GM23338 (cell line): Measurements from ENCODE around the gene CD46. TPM values are rescaled to one million over a fixed set of nuclear protein-coding genes. Genes with fewer than 3 reads are reported as not detected.
A peak's percentile ranks its signal among the peaks of the same experiment; 100 is the strongest.

ENCODE experiments used
- ATAC-seq: fragments of 200-7000 bp; cut with Tn5 transposase; 3 replicates; pipeline ENCODE4 v1.9.1; 2020
- DNase-seq: peaks from one replicate; pipeline ENCODE4 v3.0.0-alpha.2; 2015; ENCODE audit warnings: low spot score
- H2AFZ ChIP-seq: fragments of 200-600 bp; sonication (generic); 2 replicates; pipeline ENCODE4 v1.8.0; 2016; ENCODE audit warnings: antibody characterized with exemption, mild to moderate bottlenecking, moderate library complexity
- H3F3A ChIP-seq: fragments of 200-600 bp; sonication (generic); replicated peaks from 2 replicates; pipeline ENCODE4 v1.8.0; 2017; ENCODE audit warnings: antibody characterized with exemption, mixed run types, low read depth
- H3K27ac ChIP-seq: fragments of 200-600 bp; sonication (generic); 2 replicates; pipeline ENCODE4 v1.6.1; 2016; ENCODE audit warnings: low read depth
- H3K27me3 ChIP-seq: fragments of 200-600 bp; sonication (generic); 2 replicates; pipeline ENCODE4 v1.8.0; 2016; ENCODE audit warnings: mild to moderate bottlenecking, mixed run types, moderate library complexity; ENCODE audit not compliant: insufficient read depth
- H3K36me3 ChIP-seq: fragments of 200-600 bp; sonication (generic); 2 replicates; pipeline ENCODE4 v1.8.0; 2016; ENCODE audit warnings: mild to moderate bottlenecking; ENCODE audit not compliant: insufficient read depth
- H3K4me1 ChIP-seq: fragments of 200-600 bp; sonication (generic); 2 replicates; pipeline ENCODE4 v1.8.0; 2016; ENCODE audit warnings: mild to moderate bottlenecking, moderate library complexity; ENCODE audit not compliant: insufficient read depth
- H3K4me2 ChIP-seq: fragments of 200-600 bp; sonication (generic); 2 replicates; pipeline ENCODE4 v1.7.1; 2017; ENCODE audit warnings: mixed run types
- H3K4me3 ChIP-seq: fragments of 200-600 bp; sonication (generic); 2 replicates; pipeline ENCODE4 v1.6.1; 2016; ENCODE audit warnings: mixed run types
- H3K79me2 ChIP-seq: fragments of 200-600 bp; sonication (generic); replicated peaks from 2 replicates; pipeline ENCODE4 v1.8.0; 2017; ENCODE audit warnings: mild to moderate bottlenecking; ENCODE audit not compliant: insufficient read depth
- H3K9me2 ChIP-seq: fragments of 200-600 bp; sonication (generic); 2 replicates; pipeline ENCODE4 v1.8.0; 2017; ENCODE audit not compliant: insufficient read depth
- H4K20me1 ChIP-seq: fragments of 200-600 bp; sonication (generic); replicated peaks from 2 replicates; pipeline ENCODE4 v1.8.0; 2017; ENCODE audit warnings: mild to moderate bottlenecking; ENCODE audit not compliant: insufficient read depth
- H3K27ac Mint-ChIP-seq: 2 replicates; pipeline ENCODE4 v1.8.0; 2020; ENCODE audit warnings: inconsistent platforms, mild to moderate bottlenecking, moderate library complexity, mixed read lengths
- H3K27me3 Mint-ChIP-seq: 3 replicates; pipeline ENCODE4 v1.8.0; 2022; ENCODE audit warnings: low read depth, mild to moderate bottlenecking, moderate library complexity, mixed read lengths, inconsistent platforms; ENCODE audit not compliant: insufficient read depth, poor library complexity
- H3K36me3 Mint-ChIP-seq: 3 replicates; pipeline ENCODE4 v1.8.0; 2021; ENCODE audit warnings: low read depth, mild to moderate bottlenecking, inconsistent platforms, moderate library complexity, mixed read lengths
- H3K4me1 Mint-ChIP-seq: 3 replicates; pipeline ENCODE4 v1.8.0; 2020; ENCODE audit warnings: mild to moderate bottlenecking, inconsistent platforms, mixed read lengths
- H3K4me3 Mint-ChIP-seq: 3 replicates; pipeline ENCODE4 v1.8.0; 2021; ENCODE audit warnings: moderate library complexity, mild to moderate bottlenecking, inconsistent platforms, mixed read lengths
- H3K9me3 Mint-ChIP-seq: 3 replicates; pipeline ENCODE4 v1.8.0; 2020; ENCODE audit warnings: moderate library complexity, mild to moderate bottlenecking, inconsistent platforms, mixed read lengths
- CREB1 ChIP-seq: fragments of 250-450 bp; sonication (Bioruptor Pico); IDR thresholded peaks from 2 replicates; pipeline ENCODE4 v1.5.0; 2020; ENCODE audit warnings: low read depth, mild to moderate bottlenecking, moderate library complexity
- EZH2 ChIP-seq: fragments of 200-600 bp; sonication (generic); IDR thresholded peaks from one replicate; pipeline ENCODE4 v1.8.0; 2017; ENCODE audit warnings: antibody characterized with exemption, mild to moderate bottlenecking, low read depth; ENCODE audit not compliant: unreplicated experiment
- EZH2phosphoT487 ChIP-seq: fragments of 200-600 bp; sonication (generic); IDR thresholded peaks from one replicate; pipeline ENCODE4 v1.8.1; 2018; ENCODE audit warnings: antibody characterized with exemption; ENCODE audit not compliant: unreplicated experiment
- NANOG ChIP-seq: IDR thresholded peaks from 2 replicates; pipeline ENCODE4 v1.6.1; 2016; ENCODE audit warnings: antibody characterized with exemption, borderline replicate concordance
- POLR2AphosphoS5 ChIP-seq: IDR thresholded peaks from 2 replicates; pipeline ENCODE4 v1.6.1; 2016; ENCODE audit warnings: antibody characterized with exemption, low read depth
- STAT1 ChIP-seq: IDR thresholded peaks from one replicate; pipeline ENCODE4 v1.6.1; 2016; ENCODE audit warnings: antibody characterized with exemption; ENCODE audit not compliant: unreplicated experiment
- ZNF114 ChIP-seq: fragments of 250-450 bp; sonication (Bioruptor Pico); IDR thresholded peaks from 2 replicates; pipeline ENCODE4 v1.5.0; 2020; ENCODE audit warnings: mild to moderate bottlenecking, moderate library complexity
- ZNF331 ChIP-seq: fragments of 250-450 bp; sonication (Bioruptor Pico); IDR thresholded peaks from 2 replicates; pipeline ENCODE4 v1.5.0; 2020; ENCODE audit warnings: low read depth, mild to moderate bottlenecking, moderate library complexity
- ZNF462 ChIP-seq: fragments of 250-450 bp; sonication (Bioruptor Pico); IDR thresholded peaks from 2 replicates; pipeline ENCODE4 v1.5.0; 2020; ENCODE audit warnings: mild to moderate bottlenecking, moderate library complexity
- polyA plus RNA-seq: library from polyadenylated mRNA; unstranded; fragments of >200 nt; fragmentation: Nextera tagmentation; extraction: Ambion mirVana; gene quantifications from 2 replicates; pipeline ENCODE4 v1.2.1, GENCODE V29; 2016
- total RNA-seq: library from RNA; depleted of rRNA; stranded (reverse); fragments of >200 nt; shearing (Covaris generic); gene quantifications from 2 replicates; pipeline ENCODE4 v1.2.3, GENCODE V29; 2014

The CD46 gene
- total and polyA plus RNA-seq, 2 experiments from 2014 or later = 199 to 209 TPM

DNA sequence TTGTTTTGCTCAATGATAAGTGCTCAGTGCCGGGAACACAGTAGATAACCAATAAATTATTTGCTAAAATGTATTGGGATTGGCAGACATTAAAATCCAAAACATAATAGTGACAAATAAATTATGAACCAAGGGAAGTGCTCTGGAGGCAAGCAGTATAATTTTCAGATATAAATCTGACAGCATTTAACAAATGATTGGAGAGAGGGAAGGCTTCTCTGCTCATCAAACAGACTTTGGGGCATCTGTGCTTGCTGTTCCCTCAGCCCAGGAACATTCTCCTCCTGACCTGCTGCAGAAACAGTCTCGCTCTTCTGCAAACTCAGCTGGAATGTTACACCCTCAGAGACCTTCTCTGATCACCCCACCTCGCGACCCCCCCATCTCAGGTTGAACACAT, 2.2 kb downstream of the CD46 start (continued):
- TF ChIP-seq ZNF462 (CRISPR knock-in tag) = no peak

DNA sequence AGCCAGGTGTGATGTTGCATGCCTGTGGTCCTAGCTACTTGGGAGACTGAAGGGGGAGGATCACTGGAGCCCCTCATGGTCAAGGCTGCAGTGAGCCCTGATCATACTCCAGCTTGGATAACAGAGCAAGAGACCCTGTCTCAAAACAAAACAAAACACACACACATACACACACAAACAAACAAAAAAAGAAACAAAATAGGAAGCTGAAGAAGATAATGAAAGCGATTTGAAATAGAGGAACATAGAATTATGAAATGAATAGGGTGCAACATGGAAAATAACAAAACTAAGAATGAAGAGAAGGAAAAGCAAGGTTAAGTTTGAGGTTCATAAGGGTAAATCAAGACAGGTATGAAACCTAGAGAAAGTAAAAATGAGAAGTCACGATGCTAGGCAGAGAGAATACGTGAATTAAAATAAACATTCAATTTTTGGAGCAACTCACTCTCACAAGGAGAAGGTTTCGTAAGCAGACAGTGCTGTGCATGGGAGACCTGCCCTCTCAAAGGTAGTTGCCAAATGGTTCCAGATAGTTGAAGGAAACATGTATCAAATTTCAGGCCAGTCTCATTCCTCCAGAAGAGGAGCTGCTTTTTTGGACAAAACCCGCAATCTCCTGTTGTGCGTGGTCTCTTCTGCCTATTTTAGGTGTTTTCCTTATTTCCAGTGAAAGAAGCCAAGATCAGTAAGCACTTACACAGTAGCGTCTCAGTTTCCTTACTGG, 3.3 kb downstream of the CD46 start:
- no peak for ATAC-seq
- no peak for DNase-seq
- Histone ChIP-seq H3K4me3 (peak overlapping the region; percentile 95), H3K4me2 (peak overlapping the region; percentile 83), H3K27me3 (no peaks in the 10 kb centered on the region), H4K20me1 (peaks cover 57% of the 10 kb centered on the region), H3K79me2 (peaks cover 93% of the 10 kb centered on the region), H3K9me2 (no peaks in the 10 kb centered on the region), H3K4me1 (peaks cover 44% of the 10 kb centered on the region), H2AFZ (no peak overlapping the region), H3K27ac (no peak overlapping the region), H3K36me3 (peaks cover 32% of the 10 kb centered on the region), H3F3A (no peaks in the 10 kb centered on the region)
- Mint-ChIP-seq H3K27ac (no peak overlapping the region), H3K27me3 (peaks cover 6% of the 10 kb centered on the region), H3K36me3 (peaks cover 40% of the 10 kb centered on the region), H3K4me3 (peak overlapping the region; percentile 7; the same call in 2 of the 3 replicates), H3K4me1 (peaks cover 30% of the 10 kb centered on the region), H3K9me3 (no peaks in the 10 kb centered on the region)
- TF ChIP-seq POLR2AphosphoS5 (no peak), ZNF114 (CRISPR knock-in tag) (no peak), NANOG (no peak), EZH2 (no peak), CREB1 (CRISPR knock-in tag) (no peak), EZH2phosphoT487 (no peak), ZNF462 (CRISPR knock-in tag) (no peak), STAT1 (no peak), ZNF331 (CRISPR knock-in tag) (no peak)
